ENCODE data around the gene TFCP2. TPM values are rescaled to one million over a fixed set of nuclear protein-coding genes. Genes with fewer than 3 reads are reported as not detected.

TFCP2 gene
- total RNA-seq, 1 donor from 2014 or later: 9.2 TPM

DNA sequence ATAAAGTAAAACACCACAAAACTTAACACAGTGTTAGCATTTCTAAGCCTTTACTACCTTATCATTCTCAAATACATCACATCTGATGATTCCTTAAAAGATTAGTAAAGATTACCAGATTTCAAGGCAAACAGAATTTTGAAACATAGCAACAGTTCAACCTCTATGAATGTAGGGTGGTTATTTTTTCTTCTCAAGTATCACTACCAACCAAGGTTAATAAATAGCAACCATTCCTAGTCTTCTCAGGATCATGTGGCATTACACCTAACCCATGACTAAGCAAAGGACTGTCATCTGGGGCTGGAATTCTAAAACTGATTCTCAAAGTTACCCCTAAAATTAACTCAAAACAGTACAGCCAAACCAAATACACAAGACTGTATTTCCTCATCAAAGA is 50.1 kb downstream of the TFCP2 start:
- peak; percentile 90 for DNase-seq (ENCODE audit: low read depth)
- TF ChIP-seq, protein P1, sequence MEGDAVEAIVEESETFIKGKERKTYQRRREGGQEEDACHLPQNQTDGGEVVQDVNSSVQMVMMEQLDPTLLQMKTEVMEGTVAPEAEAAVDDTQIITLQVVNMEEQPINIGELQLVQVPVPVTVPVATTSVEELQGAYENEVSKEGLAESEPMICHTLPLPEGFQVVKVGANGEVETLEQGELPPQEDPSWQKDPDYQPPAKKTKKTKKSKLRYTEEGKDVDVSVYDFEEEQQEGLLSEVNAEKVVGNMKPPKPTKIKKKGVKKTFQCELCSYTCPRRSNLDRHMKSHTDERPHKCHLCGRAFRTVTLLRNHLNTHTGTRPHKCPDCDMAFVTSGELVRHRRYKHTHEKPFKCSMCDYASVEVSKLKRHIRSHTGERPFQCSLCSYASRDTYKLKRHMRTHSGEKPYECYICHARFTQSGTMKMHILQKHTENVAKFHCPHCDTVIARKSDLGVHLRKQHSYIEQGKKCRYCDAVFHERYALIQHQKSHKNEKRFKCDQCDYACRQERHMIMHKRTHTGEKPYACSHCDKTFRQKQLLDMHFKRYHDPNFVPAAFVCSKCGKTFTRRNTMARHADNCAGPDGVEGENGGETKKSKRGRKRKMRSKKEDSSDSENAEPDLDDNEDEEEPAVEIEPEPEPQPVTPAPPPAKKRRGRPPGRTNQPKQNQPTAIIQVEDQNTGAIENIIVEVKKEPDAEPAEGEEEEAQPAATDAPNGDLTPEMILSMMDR (conservative IDR thresholded peaks at IDR 0.05; ENCODE audit: low read depth, low read length): no peak
- H3K4me3 ChIP-seq (ENCODE audit: low read depth, low read length): no peak overlapping the region

DNA sequence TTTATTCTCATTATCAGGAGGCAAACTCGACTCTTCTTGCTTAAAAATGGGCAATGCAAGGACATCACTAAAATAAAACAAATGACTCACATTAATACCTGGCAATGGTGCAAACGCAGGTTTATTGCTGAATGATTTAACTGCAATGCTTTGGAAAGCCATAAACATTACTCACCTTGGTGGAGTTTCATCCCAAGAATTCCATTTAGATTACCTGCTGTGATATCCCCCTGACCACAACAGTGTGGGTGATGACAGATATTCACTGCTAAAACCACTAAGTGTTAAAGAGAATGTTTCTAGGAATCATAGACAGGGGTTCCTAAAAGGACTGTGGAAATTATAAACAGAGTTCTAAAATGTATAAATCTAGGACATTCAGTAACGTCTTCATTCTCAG is 54.2 kb downstream of the TFCP2 start:
- TF ChIP-seq, protein P1 (conservative IDR thresholded peaks at IDR 0.05; ENCODE audit: low read depth, low read length): no peak
- DNase-seq (ENCODE audit: low read depth): peak; percentile 88
- H3K4me3 ChIP-seq (ENCODE audit: low read depth, low read length): no peak overlapping the region

DNA sequence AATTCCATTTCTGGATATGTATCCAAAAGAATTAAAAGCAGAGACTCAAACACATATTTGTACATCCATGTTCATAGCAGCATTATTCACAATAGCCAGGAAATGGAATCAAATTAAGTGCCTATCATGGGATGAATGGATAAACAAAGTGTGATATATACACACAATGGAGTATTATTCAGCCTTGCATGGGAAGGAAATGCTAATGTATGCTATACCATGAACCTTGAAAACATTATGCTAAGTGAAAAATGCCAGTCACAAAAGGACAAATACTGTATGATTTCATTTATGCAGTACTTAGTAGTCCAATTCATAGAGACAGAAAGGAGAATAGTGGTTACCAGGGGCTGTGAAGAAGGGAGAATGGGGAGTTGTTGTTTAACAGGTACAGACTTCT is 57.4 kb downstream of the TFCP2 start:
- TF ChIP-seq, protein P1 (conservative IDR thresholded peaks at IDR 0.05; ENCODE audit: low read depth, low read length): no peak
- H3K4me3 ChIP-seq (ENCODE audit: low read depth, low read length): no peak overlapping the region
- DNase-seq (ENCODE audit: low read depth): no peak

DNA sequence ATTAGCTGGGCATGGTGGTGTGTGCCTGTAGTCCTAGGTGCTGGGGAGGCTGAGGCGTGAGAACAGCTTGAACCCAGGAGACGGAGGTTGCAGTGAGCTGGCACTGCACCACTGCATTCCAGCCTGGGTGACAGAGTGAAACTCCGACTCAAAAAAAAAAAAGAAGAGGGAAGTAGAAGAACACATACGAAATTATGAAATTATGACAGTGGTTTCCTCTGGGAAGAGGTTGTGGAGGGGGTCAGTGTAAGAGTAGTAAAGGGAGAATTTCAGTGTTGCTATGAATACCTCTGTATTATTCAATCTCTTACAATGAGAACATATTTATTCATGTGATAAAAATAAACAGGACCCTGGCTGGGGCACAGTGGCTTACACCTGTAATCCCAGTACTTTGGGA is 64.8 kb downstream of the TFCP2 start:
- TF ChIP-seq, protein P1 (conservative IDR thresholded peaks at IDR 0.05; ENCODE audit: low read depth, low read length): no peak
- H3K4me3 ChIP-seq (ENCODE audit: low read depth, low read length): no peak overlapping the region
- no peak for DNase-seq (ENCODE audit: low read depth)

DNA sequence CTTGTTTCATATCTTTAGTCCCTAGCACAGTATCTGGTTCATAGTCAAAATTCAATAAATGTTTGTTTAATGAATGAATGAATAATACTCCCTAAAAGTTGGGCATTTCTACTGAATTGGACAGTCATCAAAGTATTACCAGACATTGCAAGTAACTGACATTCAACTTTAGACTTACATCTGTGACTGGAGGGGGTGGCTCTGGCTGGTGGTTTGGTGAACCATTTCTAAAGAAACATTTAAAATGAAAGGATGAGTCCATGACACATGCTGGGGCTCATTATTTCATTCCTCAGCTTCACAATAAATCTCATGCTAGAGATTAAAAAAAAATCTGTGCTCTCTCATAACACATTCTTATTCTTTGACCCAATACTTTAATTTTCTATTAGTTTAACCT is 69.0 kb downstream of the TFCP2 start:
- H3K4me3 ChIP-seq (ENCODE audit: low read depth, low read length): no peak overlapping the region
- TF ChIP-seq, protein P1 (conservative IDR thresholded peaks at IDR 0.05; ENCODE audit: low read depth, low read length): no peak
- DNase-seq (ENCODE audit: low read depth): no peak

DNA sequence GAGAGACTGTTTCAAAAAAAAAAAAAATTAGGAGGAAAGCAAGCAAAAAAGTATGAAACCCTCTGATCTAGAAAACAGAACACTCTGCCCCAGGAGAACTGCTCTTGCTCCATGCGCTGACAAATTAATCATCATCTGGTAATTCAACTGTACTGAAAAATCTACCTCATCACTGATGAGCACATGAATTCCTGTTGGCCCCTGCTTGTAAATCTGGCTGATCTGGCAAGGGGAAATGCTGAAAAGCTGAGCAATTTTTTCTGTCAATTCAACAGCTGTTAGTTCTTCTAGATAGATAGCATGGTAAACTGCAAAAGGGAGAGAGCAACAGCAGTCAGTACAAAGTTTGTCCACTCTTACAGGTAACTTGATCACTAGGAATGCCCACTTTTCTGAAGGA is 74.3 kb downstream of the TFCP2 start:
- DNase-seq (ENCODE audit: low read depth): no peak
- H3K4me3 ChIP-seq (ENCODE audit: low read depth, low read length): no peak overlapping the region
- TF ChIP-seq, protein P1 (conservative IDR thresholded peaks at IDR 0.05; ENCODE audit: low read depth, low read length): no peak

DNA sequence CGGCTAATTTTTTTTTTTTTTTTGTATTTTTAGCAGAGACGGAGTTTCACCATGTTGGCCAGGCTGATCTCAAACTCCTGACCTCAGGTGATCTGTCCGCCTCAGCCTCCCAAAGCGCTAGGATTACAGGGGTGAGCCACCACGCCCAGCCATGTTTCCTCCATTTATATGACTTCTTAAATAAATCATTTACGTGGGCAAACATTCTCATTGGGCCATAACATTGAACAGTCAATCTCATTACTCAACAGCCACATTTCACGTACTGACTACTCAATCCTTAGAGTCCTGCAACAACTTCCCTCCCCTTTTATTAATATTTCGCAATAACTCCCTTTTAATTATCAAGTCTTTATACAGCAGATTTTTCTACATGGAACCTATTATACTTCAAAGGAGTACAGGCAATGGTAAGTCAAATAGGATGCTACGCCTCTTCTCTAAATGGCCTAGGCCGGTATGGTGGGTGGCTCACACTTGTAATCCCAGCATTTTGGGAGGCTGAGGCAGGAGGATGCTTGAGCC is 82.2 kb downstream of the TFCP2 start:
- TF ChIP-seq, protein P1 (conservative IDR thresholded peaks at IDR 0.05; ENCODE audit: low read depth, low read length): no peak
- DNase-seq (ENCODE audit: low read depth): no peak
- H3K4me3 ChIP-seq (ENCODE audit: low read depth, low read length): no peak overlapping the region
